Liver (tissue), 9 donors: ENCODE data around the gene PIK3R6. TPM values are rescaled to one million over a fixed set of nuclear protein-coding genes. Genes with fewer than 3 reads are reported as not detected.

Source experiments
- DNase-seq: peaks from one replicate; pipeline ENCODE4 v3.0.0-alpha.2; 2017; ENCODE audit warnings: low spot score
- H3K27ac ChIP-seq, 2 donors: one replicate each; pipeline ENCODE4 v1.7.0; 2013; ENCODE audit warnings: inconsistent platforms in 2 of 2, low read length in 2 of 2, control low read depth in 1 of 2, low read depth in 1 of 2, mild to moderate bottlenecking in 1 of 2
- H3K27me3 ChIP-seq, 4 donors: one replicate each; pipeline versions ENCODE4 v1.6.1 to v1.7.0; 2013; ENCODE audit warnings: low read length in 3 of 4, inconsistent platforms in 1 of 4, mild to moderate bottlenecking in 1 of 4, moderate library complexity in 1 of 4; ENCODE audit not compliant: control insufficient read depth in 4 of 4, insufficient read depth in 4 of 4
- H3K36me3 ChIP-seq, 4 donors: one replicate each; pipeline versions ENCODE4 v1.6.1 to v1.7.0; 2013; ENCODE audit warnings: low read length in 3 of 4, mild to moderate bottlenecking in 3 of 4, low read depth in 1 of 4, moderate library complexity in 1 of 4; ENCODE audit not compliant: control insufficient read depth in 4 of 4, insufficient read depth in 3 of 4
- H3K4me1 ChIP-seq, 4 donors: one replicate each; pipeline versions ENCODE4 v1.6.1 to v1.7.0; 2013; ENCODE audit warnings: low read length in 3 of 4, mild to moderate bottlenecking in 3 of 4, moderate library complexity in 1 of 4; ENCODE audit not compliant: control insufficient read depth in 4 of 4, insufficient read depth in 4 of 4
- H3K4me3 ChIP-seq, 3 donors: one replicate each; pipeline versions ENCODE4 v1.6.1 to v1.7.0; 2013; ENCODE audit warnings: low read length in 3 of 3, control low read depth in 1 of 3, low read depth in 1 of 3, mild to moderate bottlenecking in 1 of 3
- H3K9ac ChIP-seq, 2 donors: one replicate each; pipeline ENCODE4 v1.7.0; 2013; ENCODE audit warnings: low read length in 2 of 2, mild to moderate bottlenecking in 2 of 2, moderate library complexity in 2 of 2, control low read depth in 1 of 2, low read depth in 1 of 2
- H3K9me3 ChIP-seq, 4 donors: one replicate each; pipeline versions ENCODE4 v1.6.1 to v1.7.0; 2013; ENCODE audit warnings: low read length in 3 of 4; ENCODE audit not compliant: control insufficient read depth in 4 of 4
- EGR1 ChIP-seq, 2 donors: IDR thresholded peaks; 2 replicates each; pipeline ENCODE4 v1.6.1; 2016 to 2018; ENCODE audit warnings: antibody characterized with exemption in 2 of 2, low read depth in 2 of 2
- FOXA1 ChIP-seq: IDR thresholded peaks from 2 replicates; pipeline ENCODE4 v1.6.1; 2016; ENCODE audit warnings: antibody characterized with exemption
- FOXA2 ChIP-seq: IDR thresholded peaks from 2 replicates; pipeline ENCODE4 v1.6.1; 2016; ENCODE audit warnings: antibody characterized with exemption
- HNF4A ChIP-seq, 2 donors: conservative IDR thresholded peaks; 2 replicates each; pipeline ENCODE4 v1.6.1; 2016; ENCODE audit warnings: antibody characterized with exemption in 2 of 2, mild to moderate bottlenecking in 2 of 2
- HNF4G ChIP-seq: IDR thresholded peaks from 2 replicates; pipeline ENCODE4 v1.6.1; 2016; ENCODE audit warnings: antibody characterized with exemption
- JUND ChIP-seq, 2 donors: IDR thresholded peaks; 2 replicates each; pipeline ENCODE4 v1.6.1; 2016; ENCODE audit warnings: antibody characterized with exemption in 2 of 2
- NR2F2 ChIP-seq: IDR thresholded peaks from 2 replicates; pipeline ENCODE4 v1.6.1; 2016; ENCODE audit warnings: antibody characterized with exemption
- RAD21 ChIP-seq, 2 donors: IDR thresholded peaks; 2 replicates each; pipeline ENCODE4 v1.6.1; 2016; ENCODE audit warnings: antibody characterized with exemption in 2 of 2, mild to moderate bottlenecking in 2 of 2
- RXRA ChIP-seq, 2 donors: IDR thresholded peaks; 2 replicates each; pipeline ENCODE4 v1.6.1; 2017 to 2018; ENCODE audit warnings: antibody characterized with exemption in 2 of 2, mild to moderate bottlenecking in 1 of 2
- YY1 ChIP-seq: IDR thresholded peaks from 2 replicates; pipeline ENCODE4 v1.6.1; 2016; ENCODE audit warnings: antibody characterized with exemption, mild to moderate bottlenecking
- WGBS: extraction: QIAGEN DNeasy Blood & Tissue Kit; methylation state at CpG from one replicate; pipeline ENCODE4 v1.1.7; 2013; 5-methylcytosine and 5-hydroxymethylcytosine counted together
- polyA plus RNA-seq, 2 donors: library from polyadenylated mRNA; stranded (reverse) in 1 of 2; unstranded in 1 of 2; fragments of 200-250 nt in 1 of 2; fragments of >200 nt in 1 of 2; fragmentation: Nextera tagmentation in 1 of 2; extraction: Ambion mirVana in 1 of 2; gene quantifications; one replicate each; pipeline versions ENCODE4 v1.2.1 to v1.2.3, GENCODE V29; 2013 to 2015
- total RNA-seq, 2 donors: library from RNA; depleted of rRNA; stranded (reverse); fragments of >200 nt; gene quantifications; one replicate each; pipeline ENCODE4 v1.2.3, GENCODE V29; 2014
- TF ChIP-seq, protein P1 (sequence below): IDR thresholded peaks from 2 replicates; pipeline ENCODE4 v1.6.1; 2016; ENCODE audit warnings: antibody characterized with exemption
- TF ChIP-seq, protein P2 (sequence below): IDR thresholded peaks from 2 replicates; pipeline ENCODE4 v1.6.1; 2016; ENCODE audit warnings: antibody characterized with exemption, mild to moderate bottlenecking
- TF ChIP-seq, protein P3 (sequence below): IDR thresholded peaks from 2 replicates; pipeline ENCODE4 v1.6.1; 2016; ENCODE audit warnings: antibody characterized with exemption
- TF ChIP-seq, protein P4 (sequence below): fragments of 150-350 bp; IDR thresholded peaks from 2 replicates; pipeline ENCODE4 v1.5.1; 2017; ENCODE audit warnings: improper control_type of control experiment, low read depth, low read length; ENCODE audit not compliant: missing input control
- donor health status: healthy.
- donor health status: healthy.
- donor health status: healthy.
- donor health status: healthy.
- donor health status: healthy.

The PIK3R6 gene
- total and polyA plus RNA-seq, 4 donors = 0.15 to 0.37 (median 0.18) TPM

DNA sequence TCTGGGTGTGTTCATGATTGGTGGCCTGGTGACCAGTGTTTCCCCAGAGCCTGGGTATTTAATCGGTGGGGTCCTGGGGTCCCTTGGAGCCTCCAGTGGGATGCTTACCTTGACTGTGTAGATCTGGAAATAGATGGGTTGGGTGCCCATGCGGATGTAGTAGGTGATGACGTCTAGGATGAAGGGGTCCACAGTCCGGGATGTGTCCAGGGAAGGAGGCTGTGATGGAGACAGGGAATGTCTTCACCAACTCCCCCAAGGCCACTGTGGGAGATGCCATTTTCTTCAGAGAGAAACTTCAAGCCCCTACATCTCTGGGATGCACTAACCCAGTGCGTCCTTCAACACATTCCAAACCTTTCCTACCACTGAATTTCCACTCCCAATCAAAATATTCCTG, 44.2 kb downstream of the PIK3R6 start:
- H3K4me1 ChIP-seq = no peaks in the 10 kb centered on the region
- H3K27me3 ChIP-seq = peaks cover 0 to 3% (median 0%) of the 10 kb centered on the region in 4 donors
- no peak overlapping the region for H3K27ac ChIP-seq
- H3K4me3 ChIP-seq = no peak overlapping the region
- TF ChIP-seq, protein P1, sequence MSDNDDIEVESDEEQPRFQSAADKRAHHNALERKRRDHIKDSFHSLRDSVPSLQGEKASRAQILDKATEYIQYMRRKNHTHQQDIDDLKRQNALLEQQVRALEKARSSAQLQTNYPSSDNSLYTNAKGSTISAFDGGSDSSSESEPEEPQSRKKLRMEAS = no peak
- TF ChIP-seq HNF4A (conservative IDR thresholded peaks at IDR 0.05) = no peak
- TF ChIP-seq HNF4G = no peak
- TF ChIP-seq NR2F2 = no peak
- TF ChIP-seq, protein P2, sequence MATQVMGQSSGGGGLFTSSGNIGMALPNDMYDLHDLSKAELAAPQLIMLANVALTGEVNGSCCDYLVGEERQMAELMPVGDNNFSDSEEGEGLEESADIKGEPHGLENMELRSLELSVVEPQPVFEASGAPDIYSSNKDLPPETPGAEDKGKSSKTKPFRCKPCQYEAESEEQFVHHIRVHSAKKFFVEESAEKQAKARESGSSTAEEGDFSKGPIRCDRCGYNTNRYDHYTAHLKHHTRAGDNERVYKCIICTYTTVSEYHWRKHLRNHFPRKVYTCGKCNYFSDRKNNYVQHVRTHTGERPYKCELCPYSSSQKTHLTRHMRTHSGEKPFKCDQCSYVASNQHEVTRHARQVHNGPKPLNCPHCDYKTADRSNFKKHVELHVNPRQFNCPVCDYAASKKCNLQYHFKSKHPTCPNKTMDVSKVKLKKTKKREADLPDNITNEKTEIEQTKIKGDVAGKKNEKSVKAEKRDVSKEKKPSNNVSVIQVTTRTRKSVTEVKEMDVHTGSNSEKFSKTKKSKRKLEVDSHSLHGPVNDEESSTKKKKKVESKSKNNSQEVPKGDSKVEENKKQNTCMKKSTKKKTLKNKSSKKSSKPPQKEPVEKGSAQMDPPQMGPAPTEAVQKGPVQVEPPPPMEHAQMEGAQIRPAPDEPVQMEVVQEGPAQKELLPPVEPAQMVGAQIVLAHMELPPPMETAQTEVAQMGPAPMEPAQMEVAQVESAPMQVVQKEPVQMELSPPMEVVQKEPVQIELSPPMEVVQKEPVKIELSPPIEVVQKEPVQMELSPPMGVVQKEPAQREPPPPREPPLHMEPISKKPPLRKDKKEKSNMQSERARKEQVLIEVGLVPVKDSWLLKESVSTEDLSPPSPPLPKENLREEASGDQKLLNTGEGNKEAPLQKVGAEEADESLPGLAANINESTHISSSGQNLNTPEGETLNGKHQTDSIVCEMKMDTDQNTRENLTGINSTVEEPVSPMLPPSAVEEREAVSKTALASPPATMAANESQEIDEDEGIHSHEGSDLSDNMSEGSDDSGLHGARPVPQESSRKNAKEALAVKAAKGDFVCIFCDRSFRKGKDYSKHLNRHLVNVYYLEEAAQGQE = no peak
- no peak for TF ChIP-seq YY1
- TF ChIP-seq, protein P3, sequence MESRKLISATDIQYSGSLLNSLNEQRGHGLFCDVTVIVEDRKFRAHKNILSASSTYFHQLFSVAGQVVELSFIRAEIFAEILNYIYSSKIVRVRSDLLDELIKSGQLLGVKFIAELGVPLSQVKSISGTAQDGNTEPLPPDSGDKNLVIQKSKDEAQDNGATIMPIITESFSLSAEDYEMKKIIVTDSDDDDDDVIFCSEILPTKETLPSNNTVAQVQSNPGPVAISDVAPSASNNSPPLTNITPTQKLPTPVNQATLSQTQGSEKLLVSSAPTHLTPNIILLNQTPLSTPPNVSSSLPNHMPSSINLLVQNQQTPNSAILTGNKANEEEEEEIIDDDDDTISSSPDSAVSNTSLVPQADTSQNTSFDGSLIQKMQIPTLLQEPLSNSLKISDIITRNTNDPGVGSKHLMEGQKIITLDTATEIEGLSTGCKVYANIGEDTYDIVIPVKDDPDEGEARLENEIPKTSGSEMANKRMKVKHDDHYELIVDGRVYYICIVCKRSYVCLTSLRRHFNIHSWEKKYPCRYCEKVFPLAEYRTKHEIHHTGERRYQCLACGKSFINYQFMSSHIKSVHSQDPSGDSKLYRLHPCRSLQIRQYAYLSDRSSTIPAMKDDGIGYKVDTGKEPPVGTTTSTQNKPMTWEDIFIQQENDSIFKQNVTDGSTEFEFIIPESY = no peak
- TF ChIP-seq EGR1 (IDR thresholded peaks at IDR 0.05; ENCODE audit: low read depth in 2 of 2) = no peak
- no peak for TF ChIP-seq FOXA2
- no peak for TF ChIP-seq RAD21 (IDR thresholded peaks at IDR 0.05)
- TF ChIP-seq, protein P4, sequence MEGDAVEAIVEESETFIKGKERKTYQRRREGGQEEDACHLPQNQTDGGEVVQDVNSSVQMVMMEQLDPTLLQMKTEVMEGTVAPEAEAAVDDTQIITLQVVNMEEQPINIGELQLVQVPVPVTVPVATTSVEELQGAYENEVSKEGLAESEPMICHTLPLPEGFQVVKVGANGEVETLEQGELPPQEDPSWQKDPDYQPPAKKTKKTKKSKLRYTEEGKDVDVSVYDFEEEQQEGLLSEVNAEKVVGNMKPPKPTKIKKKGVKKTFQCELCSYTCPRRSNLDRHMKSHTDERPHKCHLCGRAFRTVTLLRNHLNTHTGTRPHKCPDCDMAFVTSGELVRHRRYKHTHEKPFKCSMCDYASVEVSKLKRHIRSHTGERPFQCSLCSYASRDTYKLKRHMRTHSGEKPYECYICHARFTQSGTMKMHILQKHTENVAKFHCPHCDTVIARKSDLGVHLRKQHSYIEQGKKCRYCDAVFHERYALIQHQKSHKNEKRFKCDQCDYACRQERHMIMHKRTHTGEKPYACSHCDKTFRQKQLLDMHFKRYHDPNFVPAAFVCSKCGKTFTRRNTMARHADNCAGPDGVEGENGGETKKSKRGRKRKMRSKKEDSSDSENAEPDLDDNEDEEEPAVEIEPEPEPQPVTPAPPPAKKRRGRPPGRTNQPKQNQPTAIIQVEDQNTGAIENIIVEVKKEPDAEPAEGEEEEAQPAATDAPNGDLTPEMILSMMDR = no peak
- TF ChIP-seq RXRA (IDR thresholded peaks at IDR 0.05) = no peak
- 86% methylated on average over 5 of the region's 5 CpGs for WGBS
- H3K9me3 ChIP-seq = peaks cover 0 to 4% (median 1%) of the 10 kb centered on the region in 4 donors
- no peak overlapping the region for H3K9ac ChIP-seq
- H3K36me3 ChIP-seq = no peaks in the 10 kb centered on the region
- no peak for DNase-seq

DNA sequence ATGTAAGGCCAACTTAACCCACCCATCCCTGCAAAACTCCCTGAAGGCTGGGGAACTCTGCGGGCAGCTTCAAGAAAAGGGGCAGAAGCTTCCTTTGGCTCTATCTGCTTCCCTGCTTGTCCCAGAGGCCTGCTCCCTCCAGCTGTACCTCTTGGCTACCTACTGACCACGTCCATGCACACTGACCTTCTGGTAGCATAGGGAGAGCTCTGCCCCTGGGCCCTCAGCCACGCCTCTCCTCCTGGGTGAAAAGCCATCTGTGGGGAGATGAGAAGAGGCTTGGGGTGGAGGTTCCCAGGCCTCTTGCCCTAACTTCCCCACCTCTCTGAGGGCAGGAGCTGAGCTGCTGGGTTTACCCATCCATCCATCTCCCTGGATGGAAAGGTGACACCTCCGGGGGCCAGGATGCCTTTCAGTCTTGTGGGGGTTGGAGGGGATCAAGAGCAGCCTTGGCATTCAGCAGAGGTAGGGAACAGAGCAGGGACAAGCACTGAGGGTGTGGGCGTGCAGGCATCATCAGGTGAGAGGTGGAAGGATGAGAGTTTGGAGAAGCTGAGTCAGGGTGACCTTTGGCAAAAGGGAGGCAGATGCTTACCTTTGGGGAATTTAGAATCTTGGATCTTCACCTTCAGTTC, 45.0 kb downstream of the PIK3R6 start:
- Histone ChIP-seq H3K36me3 (no peaks in the 10 kb centered on the region), H3K4me1 (no peaks in the 10 kb centered on the region), H3K27ac (no peak overlapping the region), H3K9me3 (peaks cover 0 to 4% (median 1%) of the 10 kb centered on the region in 4 donors), H3K9ac (no peak overlapping the region), H3K4me3 (no peak overlapping the region), H3K27me3 (peaks cover 0 to 6% (median 2%) of the 10 kb centered on the region in 4 donors)
- TF ChIP-seq, protein P3 = no peak
- TF ChIP-seq, protein P1 = no peak
- TF ChIP-seq JUND (IDR thresholded peaks at IDR 0.05) (no peak), FOXA1 (no peak)
- DNase-seq = no peak
- 81% methylated on average over 5 of the region's 5 CpGs for WGBS
